T follicular helper cell (primary cell): ENCODE measurements around the gene FGR.

Experiments used
- DNase-seq: peaks from one replicate; pipeline ENCODE4 v3.0.0-alpha.2; 2020; ENCODE audit warnings: low read depth

Gene FGR

DNA sequence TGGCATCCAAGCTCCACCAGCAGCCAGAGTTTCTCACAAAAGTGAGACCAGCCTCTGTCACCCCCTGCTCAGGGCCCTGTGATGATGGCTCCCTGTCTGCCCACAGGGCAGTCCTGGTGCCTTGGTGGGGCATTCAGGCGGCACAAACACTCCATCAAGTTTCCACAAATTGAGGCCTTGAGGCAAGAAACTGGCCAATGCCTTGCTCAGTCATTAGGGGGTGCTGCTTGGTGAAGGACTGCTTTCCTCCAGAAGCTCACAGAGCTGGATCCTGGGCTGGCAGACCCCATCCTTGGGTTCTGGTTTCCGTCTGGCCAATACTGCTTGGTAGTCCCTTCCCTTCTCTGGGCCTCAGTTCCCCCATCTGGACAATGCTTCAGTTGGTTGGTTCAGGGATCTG is 18.5 kb downstream of the FGR start:
- DNase-seq, result no peak

DNA sequence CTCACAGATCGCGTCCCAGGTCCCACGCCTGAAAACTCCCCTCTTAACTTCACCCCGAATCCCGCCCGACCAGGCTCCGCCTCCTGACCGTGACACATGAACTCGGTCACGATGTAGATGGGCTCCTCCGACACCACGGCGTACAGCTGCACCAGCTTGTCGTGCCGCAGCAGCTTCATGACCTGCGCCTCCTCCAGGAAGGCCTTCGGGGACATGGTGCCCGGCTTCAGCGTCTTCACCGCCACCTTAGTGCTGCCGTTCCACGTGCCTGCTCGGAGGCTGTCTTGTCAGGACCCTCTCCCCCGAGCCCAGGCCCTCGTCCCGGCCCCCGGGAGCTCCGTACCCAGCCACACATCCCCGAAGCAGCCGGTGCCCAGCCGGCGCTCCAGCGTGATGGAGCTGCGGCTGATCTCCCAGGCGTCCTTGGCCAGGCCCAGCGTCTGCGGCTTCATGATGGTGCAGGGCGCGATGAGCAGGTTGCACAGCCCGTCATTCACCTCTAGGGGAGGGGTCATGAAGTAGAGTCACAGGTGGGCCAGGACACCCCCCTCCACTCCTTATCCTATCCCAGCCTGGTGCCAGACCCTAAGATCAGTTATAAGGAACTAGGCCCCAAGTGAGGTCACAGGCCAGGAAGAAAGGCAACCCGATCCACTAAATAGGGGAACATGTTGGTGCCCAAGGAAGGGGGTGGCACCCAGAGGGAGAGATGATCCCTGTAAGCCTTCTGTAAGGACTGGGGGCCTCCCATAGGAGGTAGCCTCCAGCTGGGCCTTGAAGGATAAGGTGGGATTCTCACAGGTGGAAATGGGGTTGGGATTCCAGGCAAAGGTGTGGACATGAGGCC is 19.4 kb downstream of the FGR start:
- no peak for DNase-seq

DNA sequence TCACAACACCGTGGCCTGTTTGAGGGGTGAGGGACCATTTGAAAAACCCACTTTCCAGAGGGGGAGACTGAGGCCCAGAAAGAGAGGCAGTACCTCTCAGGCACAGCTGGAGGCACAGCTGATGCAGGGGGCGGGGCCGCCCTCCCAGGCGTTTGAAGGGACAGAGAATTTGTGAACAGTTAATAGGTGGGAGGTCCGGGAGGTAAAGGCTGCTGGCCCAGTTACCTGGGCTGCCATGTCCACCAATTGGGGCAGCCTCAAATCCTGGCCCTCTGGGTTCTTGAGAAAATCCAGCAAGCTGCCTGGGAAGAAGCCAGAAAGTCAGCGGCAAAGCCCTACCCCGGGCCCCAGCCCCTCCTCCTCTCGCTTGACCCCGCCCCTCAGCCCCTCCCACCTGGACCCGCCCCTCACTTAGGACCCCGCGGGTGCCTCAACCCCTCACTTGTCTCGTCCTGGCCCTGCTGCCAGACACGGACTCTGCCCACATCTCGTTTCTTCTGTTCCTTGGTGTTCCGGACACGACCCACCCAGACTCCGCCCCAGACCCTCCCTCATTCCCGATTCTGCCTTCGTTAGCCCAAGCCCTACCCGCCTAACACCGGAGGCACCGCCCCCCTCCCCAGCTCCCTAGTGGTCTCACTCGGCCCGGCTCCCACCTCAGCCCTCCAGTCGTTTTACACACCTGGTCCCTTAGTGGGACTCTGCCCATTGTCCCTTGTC is 20.2 kb downstream of the FGR start:
- no peak for DNase-seq

DNA sequence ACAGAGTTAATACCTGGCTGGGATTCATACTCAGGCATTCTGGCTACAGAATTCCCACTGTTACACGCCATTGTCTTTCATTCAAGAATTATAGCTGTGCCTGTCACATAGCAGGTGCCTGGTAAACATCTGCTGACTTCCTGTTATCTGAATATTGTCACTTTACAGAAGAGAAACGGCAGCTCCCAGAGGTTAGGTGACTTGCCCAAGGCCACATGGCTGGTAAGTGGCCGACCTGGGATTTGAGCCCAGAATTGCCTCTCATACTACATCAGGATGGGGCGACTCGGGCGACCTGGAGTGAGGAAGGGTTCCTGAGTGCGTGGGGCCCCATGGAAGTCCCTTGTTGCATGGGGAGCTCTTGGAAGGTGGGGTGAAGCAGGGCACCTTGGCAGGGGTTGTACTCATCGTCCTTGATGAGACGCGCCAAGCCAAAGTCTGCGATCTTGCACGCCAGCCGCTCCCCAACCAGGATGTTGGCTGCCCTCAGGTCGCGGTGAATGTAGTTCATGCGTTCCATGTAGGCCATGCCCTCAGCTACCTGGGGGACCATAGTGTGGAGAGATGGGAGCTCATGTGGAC is 20.9 kb downstream of the FGR start:
- DNase-seq, result no peak

GRCh38 chr1:27612718-27613117 is 22.3 kb downstream of the FGR start:
- DNase-seq, result no peak

GRCh38 chr1:27611450-27611849 is 23.5 kb downstream of the FGR start:
- no peak for DNase-seq

DNA sequence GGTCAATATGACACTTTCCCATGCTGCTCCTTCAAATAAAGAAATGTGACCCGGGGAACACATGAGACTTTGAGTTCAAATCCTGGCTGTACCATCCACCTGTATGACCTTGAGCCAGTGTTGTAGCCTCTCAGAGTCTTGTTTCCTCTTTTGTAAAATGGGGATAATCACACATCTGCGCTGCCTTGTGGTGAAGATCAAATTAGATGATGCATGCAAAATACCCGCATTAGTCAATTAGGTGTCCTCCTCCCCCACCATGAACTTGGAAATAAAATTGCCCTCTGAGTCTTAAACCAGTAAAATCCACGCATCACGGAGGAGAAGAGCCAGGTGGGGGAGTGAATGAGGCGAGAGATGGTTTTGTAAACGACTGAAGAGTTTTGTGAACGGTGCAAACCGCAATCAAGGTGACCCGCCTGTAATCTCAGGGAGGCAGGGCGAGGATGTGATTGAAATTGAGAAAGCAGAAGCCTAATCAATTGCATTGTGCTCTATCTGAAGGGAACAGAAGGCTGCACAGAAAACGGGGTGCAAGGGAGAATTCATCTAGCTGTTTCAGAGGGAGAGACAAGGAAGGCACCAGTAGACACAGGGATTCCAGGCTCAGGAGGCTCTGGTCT is 25.3 kb downstream of the FGR start:
- DNase-seq, result no peak

DNA sequence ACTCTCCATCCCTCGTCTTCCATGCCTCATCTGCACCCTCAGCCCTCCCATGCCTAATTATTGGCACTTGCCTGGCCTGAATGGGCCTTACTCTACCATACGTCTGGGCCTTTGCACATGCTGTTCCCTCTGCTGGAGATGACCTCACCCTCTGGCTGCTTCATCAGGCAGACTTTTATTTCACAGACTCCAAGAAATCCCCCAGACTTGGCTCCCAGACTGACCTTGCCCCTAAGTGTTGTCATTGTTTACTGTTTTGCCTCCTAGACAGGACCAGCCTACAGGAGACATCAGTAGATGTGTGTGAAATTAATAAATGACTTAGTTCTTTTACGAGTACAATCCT is 25.8 kb downstream of the FGR start:
- no peak for DNase-seq

DNA sequence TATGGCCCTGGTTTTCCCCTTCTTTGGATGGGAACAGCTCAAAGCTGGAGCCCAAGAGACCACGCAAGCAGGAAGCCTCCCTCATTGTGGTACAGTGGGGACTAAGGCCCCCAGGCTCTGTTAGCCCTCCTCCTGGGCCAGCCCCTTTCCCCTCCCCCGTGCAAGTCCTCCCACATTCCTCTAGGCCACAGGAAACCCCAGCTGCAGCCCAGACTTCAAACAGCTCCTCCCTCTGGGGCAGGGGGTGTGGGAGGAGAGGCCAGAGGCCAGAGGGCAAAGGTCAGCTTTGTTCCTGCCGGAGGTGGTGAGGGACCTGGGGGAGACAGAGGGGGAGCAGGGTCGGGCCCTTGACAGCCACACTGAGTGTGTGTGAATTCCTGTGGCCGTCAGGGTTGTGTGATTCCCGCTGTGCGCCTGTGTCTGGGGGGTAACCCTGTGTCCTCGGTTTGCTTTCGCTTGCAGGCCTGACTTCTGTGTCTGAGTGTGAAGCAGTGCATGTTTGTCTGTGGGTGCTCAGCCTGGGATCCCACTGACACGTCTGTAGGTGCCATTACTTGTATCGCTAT is 27.7 kb downstream of the FGR start:
- DNase-seq, result no peak

DNA sequence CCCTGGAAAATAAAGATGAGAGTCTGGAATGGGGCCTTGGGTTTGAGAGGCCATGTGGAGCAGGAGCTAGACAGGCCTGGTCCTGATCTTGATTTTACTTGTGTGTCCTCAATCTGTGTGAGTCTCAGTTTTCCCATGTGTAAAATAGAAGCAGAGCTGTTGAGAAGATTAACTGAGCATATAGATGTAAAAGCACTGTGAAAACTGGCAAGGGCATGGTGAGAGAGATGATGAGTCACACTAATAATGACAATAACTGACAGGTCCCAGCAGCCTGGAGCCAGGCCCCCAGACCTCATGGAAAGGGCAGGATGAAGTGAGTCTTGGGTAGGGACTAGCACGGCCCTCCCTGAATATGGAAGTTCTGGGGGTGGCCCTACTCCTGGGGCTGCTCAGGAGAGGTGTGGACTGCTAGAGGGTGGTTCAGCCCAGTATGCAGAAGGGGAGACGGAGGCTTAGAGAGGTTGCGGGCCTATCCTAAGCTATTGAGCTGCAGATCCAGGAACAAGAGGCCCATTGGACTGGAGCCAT is 28.2 kb downstream of the FGR start:
- DNase-seq, result no peak

DNA sequence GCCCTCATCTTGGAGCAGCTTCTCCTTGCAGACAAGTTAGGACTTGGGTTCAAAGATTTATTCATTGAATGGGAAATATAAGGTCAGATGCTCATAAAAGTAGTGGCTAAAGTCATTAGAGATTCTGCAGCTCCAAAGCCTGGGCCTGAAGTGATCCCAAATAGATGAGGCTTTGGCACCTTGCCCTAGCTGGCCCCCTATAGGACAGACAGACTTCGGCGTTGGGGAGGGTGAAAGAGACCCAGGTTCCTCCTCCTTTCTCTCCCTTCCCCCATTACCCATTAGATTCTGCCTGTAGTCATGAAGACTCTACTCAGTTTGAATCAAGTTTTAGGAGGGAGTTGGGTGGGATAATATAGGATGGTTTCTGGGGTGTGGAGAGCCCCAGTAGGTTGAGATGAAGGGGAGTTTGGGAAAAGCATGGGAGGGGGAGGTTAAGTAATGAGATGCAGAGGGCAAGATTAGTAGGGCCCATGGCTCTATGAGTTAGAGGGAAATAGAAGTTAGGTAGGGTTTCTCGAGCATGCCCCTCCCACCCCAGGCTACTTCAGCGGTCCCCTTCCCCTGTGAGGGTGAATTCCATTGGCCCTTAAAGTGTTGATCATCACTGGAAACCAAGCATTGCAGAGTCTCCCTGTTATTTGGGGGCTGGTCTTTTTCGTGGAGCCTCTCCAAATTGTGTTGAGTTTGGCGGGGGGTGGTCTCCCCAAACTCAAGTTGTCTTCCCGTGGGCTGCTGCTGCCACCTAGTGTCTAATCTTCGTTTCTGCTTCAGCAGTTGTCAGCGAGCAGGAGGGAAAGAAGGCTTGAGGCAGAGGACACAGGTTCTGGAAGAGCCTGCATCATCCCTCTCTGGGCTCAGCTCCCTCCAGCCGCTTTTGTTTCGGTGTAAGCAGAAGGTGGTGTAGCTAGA is 28.9 kb downstream of the FGR start:
- peak; percentile 43 for DNase-seq

GRCh38 chr1:27605300-27605766 is 29.7 kb downstream of the FGR start:
- DNase-seq, result no peak

GRCh38 chr1:27604579-27605299 is 30.2 kb downstream of the FGR start:
- no peak for DNase-seq

GRCh38 chr1:27603681-27604578 is 31.1 kb downstream of the FGR start, which contains the start of gene AHDC1:
AHDC1 (minus strand) TSS chr1:27604144; CDS start chr1:27552115, 52,029 bp downstream.
- peak; percentile 87 for DNase-seq

DNA sequence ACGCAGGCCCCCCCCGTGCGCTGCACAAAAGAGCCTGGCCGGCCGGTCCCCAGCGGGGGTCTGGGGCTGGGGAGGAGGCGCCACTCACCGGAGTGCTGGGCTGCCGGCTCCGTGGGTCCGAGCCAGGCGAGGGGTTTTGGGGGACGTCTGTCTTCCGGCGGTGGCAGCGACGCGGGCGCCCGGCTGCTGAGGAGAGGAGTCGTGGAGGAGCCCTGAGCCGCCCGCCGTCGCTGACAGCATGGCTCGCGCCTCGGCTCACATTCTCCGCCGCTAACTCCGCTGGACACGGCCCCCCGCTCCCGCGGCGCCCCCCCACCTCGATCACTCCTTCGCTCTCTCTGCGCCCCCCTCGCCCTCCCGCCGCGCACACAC is 31.7 kb downstream of the FGR start:
- DNase-seq, result no peak

GRCh38 chr1:27602462-27603308 is 32.3 kb downstream of the FGR start:
- DNase-seq, result peak; percentile 33

GRCh38 chr1:27601771-27602461 is 33.1 kb downstream of the FGR start:
- no peak for DNase-seq
